Measurements from ENCODE around the gene ZNF230. TPM values are rescaled to one million over a fixed set of nuclear protein-coding genes. Genes with fewer than 3 reads are reported as not detected.

The ZNF230 gene
- total and polyA plus RNA-seq, 9 of the 15 experiments (the other 6 are each of a cell fraction or from before 2014, with no cell fraction given), result 1.3 to 4.0 (median 2.2) TPM

GRCh38 chr19:44025217-44025936, 22.6 kb downstream of the ZNF230 start, which contains the start of gene ZNF222 (continued):
- TF ChIP-seq FOXM1 (IDR thresholded peaks at IDR 0.05; ENCODE audit: low read depth) (no peak), FOXM1 (CRISPR knock-in tag; IDR thresholded peaks at IDR 0.05; ENCODE audit: low read depth) (no peak), ZNF639 (CRISPR knock-in tag; conservative IDR thresholded peaks at IDR 0.05 in 1 of 2, IDR thresholded peaks at IDR 0.05 in 1 of 2) (no peak), ZNF395 (CRISPR knock-in tag; IDR thresholded peaks at IDR 0.05) (no peak), NFATC3 (IDR thresholded peaks at IDR 0.05) (peak; percentile 76; the same call in 1 of the 2 replicates), ZNF655 (CRISPR knock-in tag; IDR thresholded peaks at IDR 0.05) (no peak), HOXB6 (CRISPR knock-in tag; IDR thresholded peaks at IDR 0.05; ENCODE audit: borderline replicate concordance) (no peak), ZBTB33 (CRISPR knock-in tag; IDR thresholded peaks at IDR 0.05) (no peak), RFX5 (IDR thresholded peaks at IDR 0.05; ENCODE audit: low read depth, low read length) (no peak), ARHGAP35 (IDR thresholded peaks at IDR 0.05; ENCODE audit: partially characterized antibody) (no peak), SIRT6 (IDR thresholded peaks at IDR 0.05; ENCODE audit: low read depth, low read length) (no peak), POLR2G (IDR thresholded peaks at IDR 0.05; ENCODE audit: low read depth, low read length) (peak; percentile 69)

Data from K562 (cell line).